CD14-positive monocyte (primary cell): ENCODE data around the gene FEM1C. TPM values are rescaled to one million over a fixed set of nuclear protein-coding genes. Genes with fewer than 3 reads are reported as not detected.

ENCODE experiments used
- DNase-seq, 3 donors: peaks; one replicate each; pipeline ENCODE4 v3.0.0-alpha.2; 2011 to 2022
- H2AFZ ChIP-seq: 2 replicates; pipeline ENCODE4 v1.6.0; 2012; ENCODE audit warnings: mild to moderate bottlenecking, low read depth, low read length, inconsistent platforms; ENCODE audit not compliant: insufficient read depth, poor library complexity, severe bottlenecking
- H3K27ac ChIP-seq, 2 donors: 1 replicate in 1 of 2; 2 replicates in 1 of 2; pipeline ENCODE4 v1.5.1; 2012 to 2013; ENCODE audit warnings: low read length in 2 of 2, control low read depth in 1 of 2, inconsistent platforms in 1 of 2, low read depth in 1 of 2, mild to moderate bottlenecking in 1 of 2
- H3K27me3 ChIP-seq, 2 donors: one replicate each; pipeline versions ENCODE4 v1.6.0 to v1.6.1; 2011 to 2013; ENCODE audit warnings: low read length in 2 of 2; ENCODE audit not compliant: control insufficient read depth in 2 of 2, insufficient read depth in 2 of 2
- H3K36me3 ChIP-seq, 2 donors: replicated peaks in 1 of 2; 1 replicate in 1 of 2; 2 replicates in 1 of 2; pipeline versions ENCODE4 v1.5.1 to v1.6.1; 2012 to 2013; ENCODE audit warnings: low read length in 2 of 2, control low read depth in 1 of 2, inconsistent platforms in 1 of 2, mild to moderate bottlenecking in 1 of 2; ENCODE audit not compliant: insufficient read depth in 2 of 2, control insufficient read depth in 1 of 2
- H3K4me1 ChIP-seq, 2 donors: 1 replicate in 1 of 2; 2 replicates in 1 of 2; pipeline versions ENCODE4 v1.5.1 to v1.6.1; 2012 to 2013; ENCODE audit warnings: low read length in 2 of 2, control low read depth in 1 of 2, inconsistent platforms in 1 of 2, mild to moderate bottlenecking in 1 of 2, moderate library complexity in 1 of 2; ENCODE audit not compliant: insufficient read depth in 2 of 2, control insufficient read depth in 1 of 2
- H3K4me2 ChIP-seq: replicated peaks from 2 replicates; pipeline ENCODE3; 2012; ENCODE audit warnings: low read length, moderate library complexity, mild to moderate bottlenecking; ENCODE audit not compliant: poor library complexity, severe bottlenecking; ENCODE audit errors: extremely low read depth
- H3K4me3 ChIP-seq, 3 experiments: fragments of 200-600 bp in 1 of 3; sonication (generic) in 1 of 3; replicated peaks in 1 of 3; 1 replicate in 2 of 3; 2 replicates in 1 of 3; pipeline ENCODE4 v1.5.1; 2011 to 2013; ENCODE audit warnings: low read length in 3 of 3, mild to moderate bottlenecking in 3 of 3, control low read depth in 2 of 3, low read depth in 2 of 3, inconsistent platforms in 1 of 3, moderate library complexity in 1 of 3
- H3K79me2 ChIP-seq: 2 replicates; pipeline ENCODE4 v1.6.0; 2012; ENCODE audit warnings: mild to moderate bottlenecking, control low read depth, inconsistent platforms, low read length, moderate library complexity; ENCODE audit not compliant: insufficient read depth
- H3K9ac ChIP-seq: 2 replicates; pipeline ENCODE4 v1.6.0; 2017; ENCODE audit warnings: low read length, mild to moderate bottlenecking; ENCODE audit not compliant: insufficient read depth, poor library complexity, severe bottlenecking
- H3K9me3 ChIP-seq, 2 donors: replicated peaks in 1 of 2; 1 replicate in 1 of 2; 2 replicates in 1 of 2; pipeline versions ENCODE4 v1.5.1 to v1.6.1; 2012 to 2013; ENCODE audit warnings: low read length in 2 of 2, control low read depth in 1 of 2; ENCODE audit not compliant: control insufficient read depth in 1 of 2, insufficient read depth in 1 of 2
- H4K20me1 ChIP-seq: 2 replicates; pipeline ENCODE4 v1.6.0; 2012; ENCODE audit warnings: mild to moderate bottlenecking, low read length, control low read depth, moderate library complexity; ENCODE audit not compliant: insufficient read depth
- H3K27ac Mint-ChIP-seq, 7 donors: one replicate each; pipeline ENCODE4 v1.8.0; 2020; ENCODE audit warnings: mild to moderate bottlenecking in 7 of 7, mixed read lengths in 7 of 7, moderate library complexity in 6 of 7, inconsistent platforms in 2 of 7
- H3K27me3 Mint-ChIP-seq, 3 donors: one replicate each; pipeline ENCODE4 v1.8.0; 2021 to 2022; ENCODE audit warnings: low read depth in 3 of 3, mild to moderate bottlenecking in 3 of 3, mixed read lengths in 3 of 3, moderate library complexity in 3 of 3, inconsistent platforms in 1 of 3
- H3K36me3 Mint-ChIP-seq, 2 donors: one replicate each; pipeline ENCODE4 v1.8.0; 2020; ENCODE audit warnings: mixed read lengths in 2 of 2, inconsistent platforms in 1 of 2, mild to moderate bottlenecking in 1 of 2
- H3K4me1 Mint-ChIP-seq: one replicate; pipeline ENCODE4 v1.8.0; 2020; ENCODE audit warnings: mild to moderate bottlenecking, mixed read lengths
- H3K4me3 Mint-ChIP-seq, 2 donors: one replicate each; pipeline ENCODE4 v1.8.0; 2020; ENCODE audit warnings: mild to moderate bottlenecking in 2 of 2, mixed read lengths in 2 of 2, moderate library complexity in 1 of 2
- H3K9me3 Mint-ChIP-seq, 7 donors: one replicate each; pipeline ENCODE4 v1.8.0; 2020 to 2022; ENCODE audit warnings: mixed read lengths in 7 of 7, mild to moderate bottlenecking in 6 of 7, moderate library complexity in 6 of 7, inconsistent platforms in 2 of 7
- CTCF ChIP-seq: fragments of 200-600 bp; IDR thresholded peaks from one replicate; pipeline ENCODE4 v1.8.0; 2022; ENCODE audit warnings: antibody characterized with exemption, mild to moderate bottlenecking
- WGBS: methylation state at CpG from one replicate; pipeline ENCODE4 v1.1.5; 2013; ENCODE audit warnings: missing lambda C conversion rate; ENCODE audit not compliant: insufficient coverage; 5-methylcytosine and 5-hydroxymethylcytosine counted together
- intact Hi-C, 2 donors: fragments of 100-400 bp; cut with micrococcal nuclease; formaldehyde crosslinking; loops; one replicate each; pipeline versions ENCODE4 v1.15.0 to v1.15.1; 2023
- polyA plus RNA-seq, 3 donors: library from polyadenylated mRNA; depleted of rRNA in 1 of 3; unstranded in 2 of 3; stranded (reverse) in 1 of 3; fragments of 300-500 nt in 2 of 3; fragments of >200 nt in 1 of 3; fragmentation: Illumina TruSeq in 2 of 3; gene quantifications; 1 replicate in 2 of 3; 2 replicates in 1 of 3; pipeline ENCODE4 v1.2.3, GENCODE V29; 2012 to 2021

Gene FEM1C
- polyA plus RNA-seq, 3 donors, result 2.5 to 18.2 (median 2.6) TPM

- Histone ChIP-seq H2AFZ (peak overlapping the region; percentile 67), H3K9me3 (no peaks in the 10 kb centered on the region), H3K79me2 (no peaks in the 10 kb centered on the region), H4K20me1 (no peaks in the 10 kb centered on the region), H3K27me3 (no peaks in the 10 kb centered on the region), H3K4me2 (peak overlapping the region; percentile 42), H3K9ac (no peak overlapping the region), H3K4me1 (peaks cover 47 to 49% of the 10 kb centered on the region in 2 donors), H3K36me3 (no peaks in the 10 kb centered on the region), H3K4me3 (peak overlapping the region in 2 of 3 experiments; percentile 34 to 53), H3K27ac (peak overlapping the region; percentile 77 to 83)
- intact Hi-C loops, result no loop called here
- Mint-ChIP-seq H3K27me3 (peaks cover 0 to 2% (median 0%) of the 10 kb centered on the region in 3 donors), H3K4me3 (peak overlapping the region in 1 of 2 donors; percentile 72), H3K9me3 (peaks cover 0 to 3% (median 0%) of the 10 kb centered on the region in 7 donors), H3K4me1 (peaks cover 60% of the 10 kb centered on the region), H3K36me3 (peaks cover 0 to 2% of the 10 kb centered on the region in 2 donors), H3K27ac (peak overlapping the region; percentile 84 to 95 (median 92))
- DNase-seq, result peak; percentile 64 to 91 (median 81)
- no peak for TF ChIP-seq CTCF
- WGBS, result 0% methylated on average over 1 of the region's 4 CpGs
These were observed 60.2 kb downstream of the FEM1C start for GRCh38 chr5:115484368-115484767.

GRCh38 chr5:115480900-115481299 is 63.7 kb downstream of the FEM1C start:
- H3K27ac ChIP-seq, result no peak overlapping the region
- intact Hi-C loops, result no loop called here
- peaks cover 0 to 2% of the 10 kb centered on the region in 2 donors for H3K36me3 Mint-ChIP-seq
- H3K9me3 ChIP-seq, result no peaks in the 10 kb centered on the region
- H3K27me3 ChIP-seq, result no peaks in the 10 kb centered on the region
- H4K20me1 ChIP-seq, result no peaks in the 10 kb centered on the region
- no peak overlapping the region for H3K9ac ChIP-seq
- no peaks in the 10 kb centered on the region for H3K36me3 ChIP-seq
- no peak overlapping the region for H2AFZ ChIP-seq
- DNase-seq, result no peak
- H3K27ac Mint-ChIP-seq, result no peak overlapping the region
- peaks cover 0 to 2% (median 0%) of the 10 kb centered on the region in 3 donors for H3K27me3 Mint-ChIP-seq
- H3K9me3 Mint-ChIP-seq, result peaks cover 0 to 4% (median 2%) of the 10 kb centered on the region in 7 donors
- no peak overlapping the region for H3K4me2 ChIP-seq
- no peak for TF ChIP-seq CTCF
- H3K4me1 ChIP-seq, result peaks cover 27 to 34% of the 10 kb centered on the region in 2 donors
- H3K79me2 ChIP-seq, result no peaks in the 10 kb centered on the region
- H3K4me3 ChIP-seq, result no peak overlapping the region
- H3K4me3 Mint-ChIP-seq, result no peak overlapping the region
- H3K4me1 Mint-ChIP-seq, result peaks cover 59% of the 10 kb centered on the region
